ENCODE measurements around the gene PCDH10.
A peak's percentile ranks its signal among the peaks of the same experiment; 100 is the strongest.

PCDH10 gene, protein sequence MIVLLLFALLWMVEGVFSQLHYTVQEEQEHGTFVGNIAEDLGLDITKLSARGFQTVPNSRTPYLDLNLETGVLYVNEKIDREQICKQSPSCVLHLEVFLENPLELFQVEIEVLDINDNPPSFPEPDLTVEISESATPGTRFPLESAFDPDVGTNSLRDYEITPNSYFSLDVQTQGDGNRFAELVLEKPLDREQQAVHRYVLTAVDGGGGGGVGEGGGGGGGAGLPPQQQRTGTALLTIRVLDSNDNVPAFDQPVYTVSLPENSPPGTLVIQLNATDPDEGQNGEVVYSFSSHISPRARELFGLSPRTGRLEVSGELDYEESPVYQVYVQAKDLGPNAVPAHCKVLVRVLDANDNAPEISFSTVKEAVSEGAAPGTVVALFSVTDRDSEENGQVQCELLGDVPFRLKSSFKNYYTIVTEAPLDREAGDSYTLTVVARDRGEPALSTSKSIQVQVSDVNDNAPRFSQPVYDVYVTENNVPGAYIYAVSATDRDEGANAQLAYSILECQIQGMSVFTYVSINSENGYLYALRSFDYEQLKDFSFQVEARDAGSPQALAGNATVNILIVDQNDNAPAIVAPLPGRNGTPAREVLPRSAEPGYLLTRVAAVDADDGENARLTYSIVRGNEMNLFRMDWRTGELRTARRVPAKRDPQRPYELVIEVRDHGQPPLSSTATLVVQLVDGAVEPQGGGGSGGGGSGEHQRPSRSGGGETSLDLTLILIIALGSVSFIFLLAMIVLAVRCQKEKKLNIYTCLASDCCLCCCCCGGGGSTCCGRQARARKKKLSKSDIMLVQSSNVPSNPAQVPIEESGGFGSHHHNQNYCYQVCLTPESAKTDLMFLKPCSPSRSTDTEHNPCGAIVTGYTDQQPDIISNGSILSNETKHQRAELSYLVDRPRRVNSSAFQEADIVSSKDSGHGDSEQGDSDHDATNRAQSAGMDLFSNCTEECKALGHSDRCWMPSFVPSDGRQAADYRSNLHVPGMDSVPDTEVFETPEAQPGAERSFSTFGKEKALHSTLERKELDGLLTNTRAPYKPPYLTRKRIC

GRCh38 chr4:133148690-133149363 lies at the start of gene PCDH10:
TSS of gene PCDH10 (plus strand) at chr4:133149294. CDS start at chr4:133150141, 847 bp downstream.
- Histone ChIP-seq H3K9me3 (ENCODE audit: control insufficient read depth, low read depth, low read length) (no peaks in the 10 kb centered on the region), H3K9ac (ENCODE audit: low read length) (peak within 1 kb of the TSS; percentile 37), H3K4me3 (ENCODE audit: low read length) (peak within 1 kb of the TSS; percentile 73), H3K36me3 (ENCODE audit: control insufficient read depth, low read depth, low read length) (no peaks in the 10 kb centered on the region), H3K4me1 (ENCODE audit: control insufficient read depth, low read depth, low read length) (peaks cover 23% of the 10 kb centered on the region), H3K27ac (ENCODE audit: low read length) (no peak within 1 kb of the TSS), H3K27me3 (ENCODE audit: control insufficient read depth, insufficient read depth, low read length) (peaks cover 89% of the 10 kb centered on the region)

GRCh38 chr4:133102043-133102442 lies 47.1 kb upstream of the PCDH10 start:
- no peaks in the 10 kb centered on the region for H3K36me3 ChIP-seq (ENCODE audit: control insufficient read depth, low read depth, low read length)
- H3K27me3 ChIP-seq (ENCODE audit: control insufficient read depth, insufficient read depth, low read length): no peaks in the 10 kb centered on the region
- H3K9ac ChIP-seq (ENCODE audit: low read length): no peak overlapping the region
- H3K4me3 ChIP-seq (ENCODE audit: low read length): no peak overlapping the region
- no peaks in the 10 kb centered on the region for H3K9me3 ChIP-seq (ENCODE audit: control insufficient read depth, low read depth, low read length)
- peaks cover 6% of the 10 kb centered on the region for H3K4me1 ChIP-seq (ENCODE audit: control insufficient read depth, low read depth, low read length)
- H3K27ac ChIP-seq (ENCODE audit: low read length): no peak overlapping the region

GRCh38 chr4:133102612-133103409 lies 46.3 kb upstream of the PCDH10 start:
- no peaks in the 10 kb centered on the region for H3K9me3 ChIP-seq (ENCODE audit: control insufficient read depth, low read depth, low read length)
- H3K9ac ChIP-seq (ENCODE audit: low read length): no peak overlapping the region
- H3K27ac ChIP-seq (ENCODE audit: low read length): no peak overlapping the region
- no peaks in the 10 kb centered on the region for H3K36me3 ChIP-seq (ENCODE audit: control insufficient read depth, low read depth, low read length)
- H3K27me3 ChIP-seq (ENCODE audit: control insufficient read depth, insufficient read depth, low read length): no peaks in the 10 kb centered on the region
- H3K4me3 ChIP-seq (ENCODE audit: low read length): no peak overlapping the region
- H3K4me1 ChIP-seq (ENCODE audit: control insufficient read depth, low read depth, low read length): no peaks in the 10 kb centered on the region

GRCh38 chr4:133112641-133113040 lies 36.5 kb upstream of the PCDH10 start:
- H3K4me3 ChIP-seq (ENCODE audit: low read length): no peak overlapping the region
- H3K36me3 ChIP-seq (ENCODE audit: control insufficient read depth, low read depth, low read length): no peaks in the 10 kb centered on the region
- no peak overlapping the region for H3K9ac ChIP-seq (ENCODE audit: low read length)
- H3K27me3 ChIP-seq (ENCODE audit: control insufficient read depth, insufficient read depth, low read length): no peaks in the 10 kb centered on the region
- peaks cover 8% of the 10 kb centered on the region for H3K4me1 ChIP-seq (ENCODE audit: control insufficient read depth, low read depth, low read length)
- no peaks in the 10 kb centered on the region for H3K9me3 ChIP-seq (ENCODE audit: control insufficient read depth, low read depth, low read length)
- H3K27ac ChIP-seq (ENCODE audit: low read length): no peak overlapping the region

DNA sequence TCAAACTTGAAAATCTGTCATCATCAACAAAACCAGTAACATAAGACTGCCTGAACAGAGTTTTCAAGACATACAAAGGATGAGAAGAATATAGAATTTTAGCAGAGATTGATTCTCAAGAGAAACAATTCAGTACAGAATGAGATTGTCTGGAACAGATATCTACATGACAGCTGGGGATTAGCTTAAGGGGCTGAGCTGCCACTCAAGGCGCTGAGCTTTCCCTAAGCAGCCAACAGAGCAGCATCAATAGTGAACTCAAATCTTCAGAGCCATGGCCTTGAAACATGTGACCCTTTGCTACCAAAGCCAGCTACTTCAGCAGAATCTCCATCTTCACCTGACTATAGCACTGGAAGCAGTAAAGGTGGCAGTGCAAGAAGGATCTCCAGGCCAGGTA lies 24.3 kb upstream of the PCDH10 start:
- H3K36me3 ChIP-seq (ENCODE audit: control insufficient read depth, low read depth, low read length): no peaks in the 10 kb centered on the region
- H3K4me3 ChIP-seq (ENCODE audit: low read length): no peak overlapping the region
- H3K4me1 ChIP-seq (ENCODE audit: control insufficient read depth, low read depth, low read length): no peaks in the 10 kb centered on the region
- H3K27ac ChIP-seq (ENCODE audit: low read length): no peak overlapping the region
- H3K27me3 ChIP-seq (ENCODE audit: control insufficient read depth, insufficient read depth, low read length): no peaks in the 10 kb centered on the region
- H3K9ac ChIP-seq (ENCODE audit: low read length): no peak overlapping the region
- no peaks in the 10 kb centered on the region for H3K9me3 ChIP-seq (ENCODE audit: control insufficient read depth, low read depth, low read length)

DNA sequence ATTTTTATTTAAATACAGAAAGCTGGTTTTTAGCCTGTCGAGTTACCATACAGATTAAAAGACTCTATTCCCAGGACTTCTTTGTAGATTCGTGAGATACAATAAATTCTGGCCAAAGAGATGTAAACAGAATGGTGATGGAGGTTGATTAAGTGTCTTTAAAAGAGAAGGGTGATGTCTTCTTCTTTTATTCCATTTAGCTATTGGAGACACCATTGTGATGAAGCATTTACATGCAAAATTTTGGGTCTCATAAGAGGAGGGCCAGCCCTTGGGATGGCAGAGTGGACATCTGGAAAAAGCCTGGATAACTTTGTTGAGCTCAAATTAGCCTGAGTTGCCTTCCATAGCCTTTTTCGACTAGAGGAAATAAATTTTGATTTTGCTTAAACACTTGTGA lies 21.6 kb upstream of the PCDH10 start:
- Histone ChIP-seq H3K4me3 (ENCODE audit: low read length) (no peak overlapping the region), H3K36me3 (ENCODE audit: control insufficient read depth, low read depth, low read length) (no peaks in the 10 kb centered on the region), H3K9me3 (ENCODE audit: control insufficient read depth, low read depth, low read length) (no peaks in the 10 kb centered on the region), H3K4me1 (ENCODE audit: control insufficient read depth, low read depth, low read length) (peaks cover 17% of the 10 kb centered on the region), H3K27ac (ENCODE audit: low read length) (no peak overlapping the region), H3K9ac (ENCODE audit: low read length) (no peak overlapping the region), H3K27me3 (ENCODE audit: control insufficient read depth, insufficient read depth, low read length) (no peaks in the 10 kb centered on the region)

- no peak overlapping the region for H3K4me3 ChIP-seq (ENCODE audit: low read length)
- H3K27me3 ChIP-seq (ENCODE audit: control insufficient read depth, insufficient read depth, low read length): no peaks in the 10 kb centered on the region
- H3K9me3 ChIP-seq (ENCODE audit: control insufficient read depth, low read depth, low read length): no peaks in the 10 kb centered on the region
- no peak overlapping the region for H3K9ac ChIP-seq (ENCODE audit: low read length)
- no peak overlapping the region for H3K27ac ChIP-seq (ENCODE audit: low read length)
- peaks cover 19% of the 10 kb centered on the region for H3K4me1 ChIP-seq (ENCODE audit: control insufficient read depth, low read depth, low read length)
- no peaks in the 10 kb centered on the region for H3K36me3 ChIP-seq (ENCODE audit: control insufficient read depth, low read depth, low read length)
Measured at GRCh38 chr4:133129237-133129636, 19.9 kb upstream of the PCDH10 start.

DNA sequence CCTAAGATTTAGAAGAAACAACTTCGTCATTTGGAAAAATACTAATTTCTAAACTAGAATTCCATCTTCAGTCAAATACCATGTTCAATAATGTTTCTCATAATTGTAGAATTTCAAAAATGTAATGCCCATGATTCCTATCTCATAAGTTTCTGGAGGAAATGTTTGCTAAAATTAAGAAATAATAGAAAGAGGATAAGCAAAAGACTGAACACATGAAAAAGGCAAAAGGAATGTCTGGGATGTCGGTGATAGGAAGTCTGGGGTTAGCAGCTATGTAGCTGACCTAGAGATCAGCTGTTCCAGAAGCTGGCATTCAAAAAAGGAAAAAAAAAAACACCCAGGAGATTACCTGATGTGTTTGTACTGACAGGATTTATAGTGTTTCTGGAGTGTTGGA lies 18.9 kb upstream of the PCDH10 start:
- no peak overlapping the region for H3K4me3 ChIP-seq (ENCODE audit: low read length)
- H3K9me3 ChIP-seq (ENCODE audit: control insufficient read depth, low read depth, low read length): no peaks in the 10 kb centered on the region
- peaks cover 19% of the 10 kb centered on the region for H3K4me1 ChIP-seq (ENCODE audit: control insufficient read depth, low read depth, low read length)
- H3K36me3 ChIP-seq (ENCODE audit: control insufficient read depth, low read depth, low read length): no peaks in the 10 kb centered on the region
- H3K27ac ChIP-seq (ENCODE audit: low read length): no peak overlapping the region
- H3K27me3 ChIP-seq (ENCODE audit: control insufficient read depth, insufficient read depth, low read length): no peaks in the 10 kb centered on the region
- no peak overlapping the region for H3K9ac ChIP-seq (ENCODE audit: low read length)

- Histone ChIP-seq H3K9ac (ENCODE audit: low read length) (peak overlapping the region; percentile 52), H3K27ac (ENCODE audit: low read length) (peak overlapping the region; percentile 81), H3K9me3 (ENCODE audit: control insufficient read depth, low read depth, low read length) (no peaks in the 10 kb centered on the region), H3K4me1 (ENCODE audit: control insufficient read depth, low read depth, low read length) (peaks cover 19% of the 10 kb centered on the region), H3K36me3 (ENCODE audit: control insufficient read depth, low read depth, low read length) (no peaks in the 10 kb centered on the region), H3K4me3 (ENCODE audit: low read length) (peak overlapping the region; percentile 14), H3K27me3 (ENCODE audit: control insufficient read depth, insufficient read depth, low read length) (no peaks in the 10 kb centered on the region)
Measured at GRCh38 chr4:133131829-133132460, 17.1 kb upstream of the PCDH10 start.

DNA sequence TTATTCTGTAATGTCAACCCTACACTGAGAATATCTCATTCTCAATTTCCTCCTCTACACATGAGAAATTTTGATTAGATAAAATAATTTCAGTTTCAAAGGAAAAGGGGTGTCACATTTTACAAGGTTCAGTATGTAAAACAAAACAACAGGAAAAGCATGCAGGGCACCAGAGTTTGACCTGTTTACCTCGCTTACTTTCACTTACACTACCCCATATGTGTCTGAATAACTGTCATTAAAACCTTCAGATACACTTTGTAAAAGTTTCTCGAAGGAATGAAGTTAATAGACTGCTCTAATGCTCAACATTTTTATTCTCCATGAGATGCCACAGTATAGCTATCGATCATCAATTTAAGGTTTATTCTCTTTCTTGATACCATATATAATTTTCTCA lies 12.3 kb upstream of the PCDH10 start:
- Histone ChIP-seq H3K4me3 (ENCODE audit: low read length) (no peak overlapping the region), H3K9ac (ENCODE audit: low read length) (no peak overlapping the region), H3K36me3 (ENCODE audit: control insufficient read depth, low read depth, low read length) (no peaks in the 10 kb centered on the region), H3K27me3 (ENCODE audit: control insufficient read depth, insufficient read depth, low read length) (no peaks in the 10 kb centered on the region), H3K27ac (ENCODE audit: low read length) (no peak overlapping the region), H3K4me1 (ENCODE audit: control insufficient read depth, low read depth, low read length) (peaks cover 7% of the 10 kb centered on the region), H3K9me3 (ENCODE audit: control insufficient read depth, low read depth, low read length) (no peaks in the 10 kb centered on the region)

All from iPS-18a (cell line).